ENCODE data around the gene INSR.

DNA sequence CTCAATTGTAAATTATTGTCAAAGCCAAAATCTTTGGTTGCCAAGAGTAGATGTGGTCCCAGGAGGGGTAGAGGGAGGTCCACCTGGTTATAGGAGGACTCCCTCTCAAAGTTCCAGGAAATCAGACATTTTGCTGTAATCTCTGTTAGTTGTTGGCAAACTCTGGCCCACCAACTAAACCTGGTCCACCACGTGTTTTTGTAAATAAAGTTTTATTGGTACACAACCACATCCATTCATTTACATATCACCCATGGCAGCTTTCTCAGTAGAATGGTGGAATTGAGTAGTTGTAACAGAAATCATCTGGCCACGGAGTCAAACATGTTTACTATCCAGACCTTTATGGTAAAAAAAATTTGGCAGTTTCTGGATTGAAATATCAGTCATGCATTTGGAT is 154.1 kb downstream of the INSR start:
- TF ChIP-seq, protein P1, sequence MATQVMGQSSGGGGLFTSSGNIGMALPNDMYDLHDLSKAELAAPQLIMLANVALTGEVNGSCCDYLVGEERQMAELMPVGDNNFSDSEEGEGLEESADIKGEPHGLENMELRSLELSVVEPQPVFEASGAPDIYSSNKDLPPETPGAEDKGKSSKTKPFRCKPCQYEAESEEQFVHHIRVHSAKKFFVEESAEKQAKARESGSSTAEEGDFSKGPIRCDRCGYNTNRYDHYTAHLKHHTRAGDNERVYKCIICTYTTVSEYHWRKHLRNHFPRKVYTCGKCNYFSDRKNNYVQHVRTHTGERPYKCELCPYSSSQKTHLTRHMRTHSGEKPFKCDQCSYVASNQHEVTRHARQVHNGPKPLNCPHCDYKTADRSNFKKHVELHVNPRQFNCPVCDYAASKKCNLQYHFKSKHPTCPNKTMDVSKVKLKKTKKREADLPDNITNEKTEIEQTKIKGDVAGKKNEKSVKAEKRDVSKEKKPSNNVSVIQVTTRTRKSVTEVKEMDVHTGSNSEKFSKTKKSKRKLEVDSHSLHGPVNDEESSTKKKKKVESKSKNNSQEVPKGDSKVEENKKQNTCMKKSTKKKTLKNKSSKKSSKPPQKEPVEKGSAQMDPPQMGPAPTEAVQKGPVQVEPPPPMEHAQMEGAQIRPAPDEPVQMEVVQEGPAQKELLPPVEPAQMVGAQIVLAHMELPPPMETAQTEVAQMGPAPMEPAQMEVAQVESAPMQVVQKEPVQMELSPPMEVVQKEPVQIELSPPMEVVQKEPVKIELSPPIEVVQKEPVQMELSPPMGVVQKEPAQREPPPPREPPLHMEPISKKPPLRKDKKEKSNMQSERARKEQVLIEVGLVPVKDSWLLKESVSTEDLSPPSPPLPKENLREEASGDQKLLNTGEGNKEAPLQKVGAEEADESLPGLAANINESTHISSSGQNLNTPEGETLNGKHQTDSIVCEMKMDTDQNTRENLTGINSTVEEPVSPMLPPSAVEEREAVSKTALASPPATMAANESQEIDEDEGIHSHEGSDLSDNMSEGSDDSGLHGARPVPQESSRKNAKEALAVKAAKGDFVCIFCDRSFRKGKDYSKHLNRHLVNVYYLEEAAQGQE (IDR thresholded peaks at IDR 0.05): no peak
- TF ChIP-seq CTCF (IDR thresholded peaks at IDR 0.05) (no peak), POLR2A (IDR thresholded peaks at IDR 0.05; ENCODE audit: low read length) (no peak), RCOR1 (IDR thresholded peaks at IDR 0.05; ENCODE audit: low read depth, low read length) (no peak), MAX (IDR thresholded peaks at IDR 0.05) (no peak), GATA3 (IDR thresholded peaks at IDR 0.05; ENCODE audit: borderline replicate concordance) (no peak), BCL3 (IDR thresholded peaks at IDR 0.05) (no peak), SREBF2 (IDR thresholded peaks at IDR 0.05) (no peak), EP300 (IDR thresholded peaks at IDR 0.05) (no peak), BHLHE40 (IDR thresholded peaks at IDR 0.05; ENCODE audit: low read depth, low read length) (no peak), RARB (CRISPR knock-in tag; IDR thresholded peaks at IDR 0.05) (no peak), HEYL (CRISPR knock-in tag; IDR thresholded peaks at IDR 0.05) (no peak), CHD2 (IDR thresholded peaks at IDR 0.05; ENCODE audit: low read length, partially characterized antibody) (no peak)
- TF ChIP-seq, protein P2, sequence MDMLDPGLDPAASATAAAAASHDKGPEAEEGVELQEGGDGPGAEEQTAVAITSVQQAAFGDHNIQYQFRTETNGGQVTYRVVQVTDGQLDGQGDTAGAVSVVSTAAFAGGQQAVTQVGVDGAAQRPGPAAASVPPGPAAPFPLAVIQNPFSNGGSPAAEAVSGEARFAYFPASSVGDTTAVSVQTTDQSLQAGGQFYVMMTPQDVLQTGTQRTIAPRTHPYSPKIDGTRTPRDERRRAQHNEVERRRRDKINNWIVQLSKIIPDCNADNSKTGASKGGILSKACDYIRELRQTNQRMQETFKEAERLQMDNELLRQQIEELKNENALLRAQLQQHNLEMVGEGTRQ (IDR thresholded peaks at IDR 0.05): no peak

Data from A549 (cell line).